ENCODE results near the gene SPEF1. TPM values are rescaled to one million over a fixed set of nuclear protein-coding genes. Genes with fewer than 3 reads are reported as not detected.

The SPEF1 gene
- total RNA-seq, 3 donors from 2014 or later, result 0.33 to 0.88 TPM; not detected in 1

DNA sequence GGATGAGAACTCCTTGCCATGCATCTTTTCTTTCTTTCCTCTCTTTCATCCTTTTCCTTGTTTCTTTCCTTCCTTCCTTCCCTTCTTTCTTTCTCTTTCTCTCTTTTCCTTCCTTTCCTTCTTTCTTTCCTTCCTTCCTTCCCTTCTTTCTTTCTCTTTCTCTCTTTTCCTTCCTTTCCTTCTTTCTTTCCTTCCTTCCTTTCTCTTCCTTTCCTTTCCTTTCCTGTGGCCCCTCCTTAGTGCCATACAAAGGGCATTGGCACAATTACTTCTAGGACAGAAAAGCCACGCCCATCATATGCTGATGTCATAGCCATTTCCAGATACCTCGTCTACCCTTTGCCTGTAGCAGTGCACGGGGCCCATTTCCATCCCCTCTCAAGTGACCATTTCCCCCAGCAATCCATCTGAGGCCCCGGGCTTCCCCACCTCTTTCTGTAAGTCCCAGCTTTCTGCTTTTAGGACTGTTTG is 7.5 kb upstream of the SPEF1 start:
- Histone ChIP-seq H3K36me3 (no peaks in the 10 kb centered on the region), H3K4me1 (peaks cover 17 to 25% of the 10 kb centered on the region in 2 donors), H3K27me3 (no peaks in the 10 kb centered on the region), H3K27ac (no peak overlapping the region), H3K4me3 (no peak overlapping the region), H3K9me3 (no peaks in the 10 kb centered on the region)
- TF ChIP-seq POLR2AphosphoS5 (IDR thresholded peaks at IDR 0.05), result no peak
- TF ChIP-seq, protein P1, sequence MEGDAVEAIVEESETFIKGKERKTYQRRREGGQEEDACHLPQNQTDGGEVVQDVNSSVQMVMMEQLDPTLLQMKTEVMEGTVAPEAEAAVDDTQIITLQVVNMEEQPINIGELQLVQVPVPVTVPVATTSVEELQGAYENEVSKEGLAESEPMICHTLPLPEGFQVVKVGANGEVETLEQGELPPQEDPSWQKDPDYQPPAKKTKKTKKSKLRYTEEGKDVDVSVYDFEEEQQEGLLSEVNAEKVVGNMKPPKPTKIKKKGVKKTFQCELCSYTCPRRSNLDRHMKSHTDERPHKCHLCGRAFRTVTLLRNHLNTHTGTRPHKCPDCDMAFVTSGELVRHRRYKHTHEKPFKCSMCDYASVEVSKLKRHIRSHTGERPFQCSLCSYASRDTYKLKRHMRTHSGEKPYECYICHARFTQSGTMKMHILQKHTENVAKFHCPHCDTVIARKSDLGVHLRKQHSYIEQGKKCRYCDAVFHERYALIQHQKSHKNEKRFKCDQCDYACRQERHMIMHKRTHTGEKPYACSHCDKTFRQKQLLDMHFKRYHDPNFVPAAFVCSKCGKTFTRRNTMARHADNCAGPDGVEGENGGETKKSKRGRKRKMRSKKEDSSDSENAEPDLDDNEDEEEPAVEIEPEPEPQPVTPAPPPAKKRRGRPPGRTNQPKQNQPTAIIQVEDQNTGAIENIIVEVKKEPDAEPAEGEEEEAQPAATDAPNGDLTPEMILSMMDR (IDR thresholded peaks at IDR 0.05), result no peak
- no peak for TF ChIP-seq POLR2A (IDR thresholded peaks at IDR 0.05)
- no peak for DNase-seq (ENCODE audit: low spot score in 2 of 2)
- intact Hi-C loops (cut with DNase I; ENCODE audit: low total_unique reads), result loop anchor here (1.0 kb wide), 1 partner anchor 23 kb away; no protein-coding TSS in a partner anchor

DNA sequence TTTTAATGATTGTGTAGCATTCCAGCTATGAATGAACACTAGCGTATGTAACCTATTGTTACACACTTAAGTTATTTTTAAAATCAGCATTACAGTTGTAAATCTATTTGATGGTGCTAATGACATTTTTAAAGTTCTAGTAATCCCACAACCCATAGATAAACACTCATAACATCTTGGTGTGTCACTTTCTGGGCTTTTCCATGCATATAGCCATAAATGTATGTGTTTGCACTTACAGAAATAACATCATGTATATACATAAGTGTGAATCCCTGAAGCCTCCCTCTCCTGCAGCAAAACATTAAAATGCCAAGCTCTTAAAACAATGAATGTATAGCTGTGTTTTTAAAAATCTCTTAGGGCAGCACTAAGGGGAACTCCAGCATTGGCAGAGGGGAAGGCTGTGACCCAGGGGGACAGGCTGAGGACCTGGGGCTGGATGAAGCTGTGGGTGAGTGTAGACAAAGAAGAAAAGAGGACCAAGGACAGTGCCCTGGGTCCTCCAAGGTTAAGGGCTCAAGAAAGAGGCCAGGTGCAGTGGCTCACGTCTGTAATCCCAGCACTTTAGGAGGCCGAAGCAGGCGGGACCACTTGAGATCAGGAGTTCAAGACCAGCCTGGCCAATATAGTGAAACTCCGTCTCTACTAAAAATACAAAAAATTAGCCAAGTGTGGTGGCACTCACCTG is 6.2 kb upstream of the SPEF1 start:
- peak overlapping the region in 2 of 3 donors; percentile 67 to 80 for H3K4me3 ChIP-seq
- no peaks in the 10 kb centered on the region for H3K36me3 ChIP-seq
- TF ChIP-seq POLR2AphosphoS5 (IDR thresholded peaks at IDR 0.05), result no peak
- peak overlapping the region in 1 of 2 donors; percentile 23 for H3K27ac ChIP-seq
- peaks cover 26 to 30% of the 10 kb centered on the region in 2 donors for H3K4me1 ChIP-seq
- intact Hi-C loops (cut with DNase I; ENCODE audit: low total_unique reads), result loop anchor here (1.0 kb wide), 1 partner anchor 22 kb away; no protein-coding TSS in a partner anchor
- H3K27me3 ChIP-seq, result no peaks in the 10 kb centered on the region
- H3K9me3 ChIP-seq, result no peaks in the 10 kb centered on the region
- no peak for DNase-seq (ENCODE audit: low spot score in 2 of 2)

DNA sequence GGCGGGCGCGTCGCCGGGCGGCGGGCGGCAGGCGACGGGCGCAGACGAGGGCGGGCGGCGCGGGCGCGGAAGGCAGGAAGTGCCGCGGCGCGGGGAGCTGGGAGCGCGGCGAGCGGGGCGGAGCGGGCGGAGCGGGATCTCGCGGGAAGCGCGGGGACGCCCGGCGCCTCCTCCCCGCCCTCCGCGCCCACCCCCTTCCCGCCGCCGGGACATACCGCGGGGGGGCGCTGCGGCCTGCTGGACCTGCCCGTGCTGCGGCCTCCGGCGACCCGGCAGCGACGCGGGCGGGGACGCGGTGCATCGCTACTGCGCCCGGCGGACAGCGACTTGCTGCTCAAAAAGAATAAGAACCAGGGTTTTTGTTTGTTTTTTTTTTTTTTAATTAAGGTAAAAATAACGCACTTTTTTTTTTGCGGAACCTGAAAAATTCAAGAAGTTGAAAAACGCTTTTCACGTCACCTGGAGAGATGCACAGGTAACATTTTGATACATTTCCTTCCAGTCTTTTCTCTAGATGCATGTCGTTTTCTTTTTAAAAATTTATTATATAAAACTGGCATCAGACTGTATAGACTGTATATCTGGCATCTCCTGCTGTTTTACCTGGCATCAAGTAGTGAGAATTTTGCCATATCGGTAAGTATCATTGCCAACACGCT is 5.5 kb upstream of the SPEF1 start, which contains the start of gene CENPB:
CENPB (minus strand) TSS at position 76 of the 659 bp plus-strand sequence. CDS start 257 bp downstream, outside the sequence.
- H3K36me3 ChIP-seq, result no peaks in the 10 kb centered on the region
- peak within 1 kb of the TSS; percentile 72 to 82 for H3K27ac ChIP-seq
- intact Hi-C loops (cut with DNase I; ENCODE audit: low total_unique reads), result no loop called here
- DNase-seq (ENCODE audit: low spot score in 2 of 2), result peak; percentile 90 to 91
- TF ChIP-seq POLR2AphosphoS5 (IDR thresholded peaks at IDR 0.05) (peak; percentile 42 to 75 (median 57)), POLR2A (IDR thresholded peaks at IDR 0.05) (no peak)
- TF ChIP-seq, protein P1 (IDR thresholded peaks at IDR 0.05), result peak in 1 of 3 donors; percentile 69
- H3K27me3 ChIP-seq, result no peaks in the 10 kb centered on the region
- peaks cover 27 to 30% of the 10 kb centered on the region in 2 donors for H3K4me1 ChIP-seq
- peak within 1 kb of the TSS; percentile 48 to 80 (median 67) for H3K4me3 ChIP-seq
- no peaks in the 10 kb centered on the region for H3K9me3 ChIP-seq

DNA sequence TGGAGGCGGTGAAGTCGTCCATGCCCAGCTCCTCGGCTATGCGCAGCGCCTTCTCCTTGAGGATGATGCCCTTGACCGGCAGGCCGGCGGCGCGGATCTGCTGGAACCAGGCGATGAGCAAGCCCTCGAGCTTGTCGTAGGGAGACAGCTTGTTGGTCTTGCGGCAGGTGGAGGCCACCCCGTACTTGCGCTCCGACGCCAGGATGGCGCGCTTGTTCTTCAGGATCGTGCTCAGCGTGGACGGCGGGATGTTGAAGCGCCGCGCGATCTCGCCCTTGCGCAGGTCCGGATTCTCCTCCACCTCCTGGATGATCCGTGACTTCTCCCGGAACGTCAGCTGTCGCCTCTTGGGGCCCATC is 4.9 kb upstream of the SPEF1 start:
- Histone ChIP-seq H3K4me1 (peaks cover 28 to 30% of the 10 kb centered on the region in 2 donors), H3K4me3 (peak overlapping the region; percentile 48 to 80 (median 67)), H3K27ac (peak overlapping the region; percentile 72 to 82), H3K36me3 (no peaks in the 10 kb centered on the region), H3K27me3 (no peaks in the 10 kb centered on the region), H3K9me3 (no peaks in the 10 kb centered on the region)
- peak in 1 of 2 donors; percentile 50 for DNase-seq (ENCODE audit: low spot score in 2 of 2)
- intact Hi-C loops (cut with DNase I; ENCODE audit: low total_unique reads), result no loop called here
- peak in 2 of 3 donors; percentile 24 to 62 for TF ChIP-seq POLR2AphosphoS5 (IDR thresholded peaks at IDR 0.05)
- TF ChIP-seq, protein P1 (IDR thresholded peaks at IDR 0.05), result no peak

GRCh38 chr20:3785240-3786125 is 4.2 kb upstream of the SPEF1 start:
- TF ChIP-seq POLR2A (IDR thresholded peaks at IDR 0.05), result no peak
- H3K27ac ChIP-seq, result peak overlapping the region; percentile 72 to 82
- no peaks in the 10 kb centered on the region for H3K36me3 ChIP-seq
- H3K27me3 ChIP-seq, result no peaks in the 10 kb centered on the region
- H3K4me1 ChIP-seq, result peaks cover 31 to 37% of the 10 kb centered on the region in 2 donors
- DNase-seq (ENCODE audit: low spot score in 2 of 2), result no peak
- H3K4me3 ChIP-seq, result peak overlapping the region; percentile 48 to 80 (median 67)
- H3K9me3 ChIP-seq, result no peaks in the 10 kb centered on the region
- intact Hi-C loops (cut with DNase I; ENCODE audit: low total_unique reads), result loop anchor here (2.0 kb wide), 1 partner anchor 35 kb away; the partner anchor contains the start of gene AP5S1

All from breast epithelium (tissue), 4 donors.